Stimulated activated CD4-positive, alpha-beta T cell treated with anti-CD3 and anti-CD28 coated beads, Interleukin-12 subunit alpha, Interleukin-12 subunit beta, amount 100 ng/mL, for 48 hours (primary cell): Measurements from ENCODE around the gene ELF1.
A peak's percentile ranks its signal among the peaks of the same experiment; 100 is the strongest.
"Not testable (repeated sequence)": the region's sequence is repeated elsewhere in the genome, so short reads cannot be mapped to it uniquely, and the experiment has no call there.

Experiments used
- DNase-seq, 3 donors: peaks; one replicate each; pipeline ENCODE4 v3.0.0-alpha.2; 2020; ENCODE audit warnings: low read depth in 2 of 3, low spot score in 1 of 3

ELF1 gene

GRCh38 chr13:40983259-40983658 lies 35.9 kb downstream of the ELF1 start:
- no peak for DNase-seq

- peak in 2 of 3 donors; percentile 23 to 25 for DNase-seq
Measured at GRCh38 chr13:40982772-40983171, 36.3 kb downstream of the ELF1 start.

DNA sequence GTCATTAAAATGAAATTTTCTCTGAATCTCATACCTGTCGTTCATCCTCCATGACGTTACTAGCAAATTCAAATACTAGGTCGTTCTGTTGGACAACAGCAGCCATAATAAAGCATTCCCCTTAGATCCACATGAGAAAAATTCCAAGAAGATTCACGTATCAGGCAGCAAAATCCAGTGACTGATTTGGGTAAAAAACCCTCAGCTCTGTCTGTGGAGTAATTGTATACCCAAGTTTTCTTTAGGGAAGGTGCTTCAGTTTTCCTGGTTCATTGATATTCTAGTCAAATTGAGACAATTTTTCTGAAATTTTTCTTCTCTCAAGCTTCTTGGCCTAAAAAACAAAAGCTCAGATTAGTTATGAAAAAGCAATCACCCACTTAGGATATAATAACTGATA lies 37.2 kb downstream of the ELF1 start:
- no peak for DNase-seq

DNA sequence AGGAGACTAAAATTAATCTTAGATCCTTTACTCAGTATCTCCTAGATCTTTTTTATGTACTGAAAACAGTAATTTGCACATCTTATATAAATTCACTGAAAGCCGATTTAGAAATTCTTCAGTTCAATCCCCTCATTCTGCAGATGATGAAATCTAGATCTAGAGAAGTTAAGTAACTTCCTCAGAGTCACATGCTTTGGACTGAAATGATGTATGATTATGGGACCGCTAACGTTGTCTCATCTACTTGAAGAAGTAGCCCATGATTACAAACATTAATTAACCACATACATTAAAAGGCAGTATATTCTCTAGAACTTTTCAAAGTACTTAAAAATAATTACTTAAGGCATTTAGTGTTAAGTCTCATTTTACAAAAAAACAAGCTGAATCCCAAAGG lies 37.8 kb downstream of the ELF1 start:
- no peak for DNase-seq

DNA sequence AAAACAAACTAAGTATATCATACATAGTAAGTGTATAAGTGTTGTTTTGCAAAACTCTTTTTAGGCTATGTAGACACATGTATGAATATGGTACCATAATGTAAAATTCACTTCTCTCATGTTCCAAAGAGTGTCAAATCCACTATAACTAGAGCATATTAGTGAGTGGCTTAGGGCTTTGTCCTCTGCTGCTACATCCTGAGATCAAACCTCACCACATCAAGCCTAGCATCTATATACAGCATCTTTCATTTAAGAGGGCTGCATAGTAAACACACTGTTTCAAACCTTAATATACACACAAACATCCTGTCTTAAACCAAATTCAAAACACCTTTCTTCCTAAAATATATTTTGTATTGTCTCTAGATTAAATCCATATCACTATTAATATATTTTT lies 38.7 kb downstream of the ELF1 start:
- DNase-seq: no peak

- DNase-seq: no peak
Measured at GRCh38 chr13:40979232-40979631, 39.9 kb downstream of the ELF1 start.

DNA sequence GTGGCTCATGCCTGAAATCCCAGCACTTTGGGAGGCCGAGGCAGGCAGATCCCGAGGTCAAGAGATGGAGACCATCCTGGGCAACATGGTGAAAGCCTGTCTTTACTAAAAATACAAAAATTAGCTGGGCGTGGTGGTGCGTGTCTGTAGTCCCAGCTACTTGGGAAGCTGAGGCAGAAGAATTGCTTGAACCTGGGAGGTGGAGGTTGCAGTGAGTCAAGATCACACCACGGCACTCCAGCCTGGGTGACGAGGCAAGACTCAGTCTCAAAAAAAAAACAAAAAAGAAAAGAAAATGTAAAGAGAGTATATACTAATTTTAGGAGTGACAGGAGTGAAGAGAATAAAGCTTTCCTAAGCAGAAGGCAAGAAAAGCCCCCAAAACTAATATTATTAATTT lies 41.0 kb downstream of the ELF1 start:
- DNase-seq: not testable (repeated sequence)

- DNase-seq: no peak
Measured at GRCh38 chr13:40975441-40975840, 43.7 kb downstream of the ELF1 start.

DNA sequence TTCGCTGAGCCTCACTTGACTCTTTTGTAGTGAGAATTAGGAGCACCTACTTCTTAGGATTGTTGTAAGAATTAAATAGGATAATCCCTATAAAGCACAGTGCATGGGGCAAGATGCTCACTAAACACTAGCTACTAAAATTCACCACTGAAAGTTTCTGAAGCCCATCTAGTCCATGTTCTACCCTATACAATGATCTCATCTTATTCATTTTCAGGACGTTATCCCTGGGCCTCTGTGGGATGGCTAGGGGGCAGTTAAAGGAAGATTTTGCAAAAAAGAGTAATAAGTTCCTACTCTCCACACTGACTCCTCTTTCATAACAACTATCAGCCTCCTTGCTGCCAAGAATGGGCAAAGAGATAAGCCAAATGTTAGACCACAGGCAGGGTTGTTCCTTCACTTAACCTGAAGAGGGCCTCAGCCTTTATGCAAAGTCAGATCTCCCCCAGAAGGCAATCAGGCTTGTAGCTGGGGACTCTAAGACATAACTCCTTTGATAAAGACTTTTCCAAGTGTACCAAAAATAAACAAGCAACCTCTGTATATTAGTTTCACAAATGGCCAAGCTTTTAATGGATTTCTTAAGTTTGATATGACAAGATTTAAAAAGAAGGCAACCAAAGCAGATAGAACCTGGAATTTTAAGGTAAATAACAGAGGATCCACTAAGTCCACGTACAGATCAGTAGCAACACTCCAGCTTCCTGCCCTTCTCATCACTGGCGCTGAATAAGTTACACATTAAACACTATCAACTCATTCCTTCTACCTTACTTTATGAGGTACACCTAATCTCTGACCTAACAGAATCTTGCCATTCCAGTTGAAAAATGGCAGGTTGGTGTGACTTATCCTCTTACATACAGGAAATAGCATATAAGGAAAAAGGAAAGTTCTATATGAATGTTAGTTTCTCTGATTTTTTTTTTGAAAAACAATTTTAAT lies 44.4 kb downstream of the ELF1 start:
- DNase-seq: no peak

DNA sequence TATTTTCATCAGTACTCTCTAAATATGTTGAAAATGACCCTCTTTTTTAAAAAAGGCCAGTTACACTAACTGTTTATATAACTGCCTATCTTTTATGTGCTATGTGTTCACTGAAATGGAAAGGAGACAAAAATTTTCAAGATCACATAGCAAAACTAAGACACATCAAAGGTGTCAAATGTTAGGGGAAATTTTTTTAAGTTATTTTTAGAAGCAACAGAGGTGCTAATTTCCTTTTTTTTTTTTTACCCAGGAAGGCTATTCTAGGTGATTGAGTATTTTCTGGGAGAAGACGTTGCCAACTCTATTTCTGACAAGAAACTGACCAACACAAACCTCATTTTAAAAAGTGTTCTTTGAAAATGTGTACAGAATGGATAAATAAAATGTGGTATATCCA lies 45.7 kb downstream of the ELF1 start:
- DNase-seq: no peak

DNA sequence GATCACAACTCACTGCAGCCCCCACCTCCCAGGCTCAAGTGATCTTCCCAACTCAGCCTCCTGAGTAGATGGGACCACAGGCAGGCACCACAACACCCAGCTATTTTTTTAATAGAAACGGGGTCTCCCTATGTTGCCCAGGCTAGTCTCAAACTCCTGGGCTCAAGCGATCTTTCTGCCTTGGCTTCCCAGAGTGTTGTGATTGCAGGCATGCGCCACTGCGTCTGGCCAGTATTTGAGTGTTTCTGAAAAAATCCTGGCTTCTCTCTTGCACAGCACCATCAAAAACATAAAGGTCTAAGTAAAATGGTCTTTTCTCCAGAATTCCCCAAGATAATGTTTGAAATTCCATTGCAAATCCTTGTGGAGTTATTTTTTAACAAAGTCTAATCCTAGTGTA lies 47.8 kb downstream of the ELF1 start:
- DNase-seq: no peak

- DNase-seq: no peak
Measured at GRCh38 chr13:40970803-40971202, 48.3 kb downstream of the ELF1 start.

DNA sequence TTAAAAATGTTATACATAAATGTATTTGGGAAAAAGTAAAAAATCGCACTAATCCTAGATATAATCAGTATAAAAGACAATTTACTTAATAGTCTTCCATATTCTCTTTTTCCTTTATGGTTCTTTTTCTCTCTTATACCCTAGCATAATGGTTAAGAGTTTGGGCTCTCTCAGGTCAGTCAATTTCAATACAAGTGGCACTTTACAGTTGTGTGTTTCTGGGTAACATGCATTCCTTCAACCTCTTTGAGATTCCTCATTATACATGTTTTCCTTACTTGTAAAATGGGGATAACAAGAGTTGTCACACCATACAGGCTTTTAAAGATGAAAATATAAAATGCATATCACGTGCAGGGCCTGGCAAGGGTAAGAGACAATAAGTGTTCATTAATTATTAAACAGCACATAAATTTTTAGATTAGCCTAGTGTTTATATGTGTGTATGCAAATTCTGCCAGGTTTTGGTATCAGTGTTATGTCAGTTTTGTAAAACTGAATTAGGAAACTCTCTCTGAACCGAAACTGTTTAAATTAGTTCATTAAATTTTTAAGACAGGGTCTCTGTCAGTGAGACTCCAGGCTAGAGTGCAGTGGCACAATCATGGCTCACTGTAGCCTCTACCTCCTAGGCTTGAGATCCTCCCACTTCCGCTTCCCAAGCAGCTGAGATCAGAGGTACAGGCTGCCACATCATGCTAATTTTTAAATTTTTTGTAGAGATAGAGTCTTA lies 49.8 kb downstream of the ELF1 start:
- DNase-seq: no peak

GRCh38 chr13:40968416-40969000 lies 50.6 kb downstream of the ELF1 start:
- DNase-seq: no peak

DNA sequence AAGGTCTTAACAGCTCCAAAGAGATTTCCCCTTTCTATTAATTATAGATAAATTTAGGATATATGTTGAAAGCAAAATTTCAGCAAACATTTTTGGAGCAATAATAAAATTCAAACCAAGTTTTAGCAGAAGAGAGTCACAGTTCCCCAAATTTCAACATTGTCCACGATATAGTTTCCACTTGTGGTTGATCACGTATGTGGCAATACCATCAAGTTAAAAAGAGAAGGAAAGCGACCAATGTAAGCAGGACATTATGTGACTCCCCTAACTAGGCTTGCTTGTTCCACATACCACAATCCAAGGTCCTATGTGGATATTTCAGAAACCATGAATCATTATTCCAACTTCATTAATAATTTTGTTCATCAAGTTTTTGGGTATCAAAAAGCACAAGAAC lies 52.8 kb downstream of the ELF1 start:
- no peak for DNase-seq

DNA sequence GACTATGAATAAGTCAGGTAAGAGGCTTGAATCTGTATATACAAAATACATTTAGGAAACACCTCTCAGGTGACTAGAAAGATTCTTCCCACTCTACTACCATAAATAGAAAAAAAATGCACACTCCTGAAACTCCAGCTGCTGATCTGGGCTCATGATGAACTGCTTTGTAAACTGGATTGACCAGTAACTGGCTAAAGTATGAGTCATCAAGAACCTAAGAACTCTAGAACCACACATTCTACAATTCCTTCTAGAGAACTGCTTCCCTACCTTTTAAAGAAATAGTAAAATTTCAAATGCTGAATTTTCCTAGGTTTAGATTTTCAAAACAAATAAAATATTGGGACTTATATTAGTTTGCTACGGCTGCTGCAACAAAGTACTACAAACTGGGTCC lies 55.2 kb downstream of the ELF1 start:
- DNase-seq: no peak

DNA sequence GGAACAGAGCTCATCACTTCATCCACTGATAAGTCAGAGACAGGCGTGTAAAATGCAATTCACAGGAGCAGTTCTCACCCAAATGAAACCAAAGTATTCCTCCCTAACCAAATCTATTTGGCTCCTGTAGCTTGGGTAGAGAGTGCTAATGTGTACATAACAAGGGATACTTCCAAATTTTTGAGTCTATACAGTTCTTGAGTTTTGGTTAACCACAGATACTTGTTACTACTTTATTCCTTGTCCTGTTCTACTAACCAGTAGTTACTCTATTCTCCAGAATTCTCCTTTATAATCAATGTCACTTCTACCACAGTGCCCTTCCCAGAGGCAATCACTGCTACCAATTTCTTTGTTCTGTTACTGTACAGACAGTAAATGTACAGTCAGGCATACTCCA lies 57.3 kb downstream of the ELF1 start:
- no peak for DNase-seq

- no peak for DNase-seq
Measured at GRCh38 chr13:40961214-40961613, 57.9 kb downstream of the ELF1 start.

DNA sequence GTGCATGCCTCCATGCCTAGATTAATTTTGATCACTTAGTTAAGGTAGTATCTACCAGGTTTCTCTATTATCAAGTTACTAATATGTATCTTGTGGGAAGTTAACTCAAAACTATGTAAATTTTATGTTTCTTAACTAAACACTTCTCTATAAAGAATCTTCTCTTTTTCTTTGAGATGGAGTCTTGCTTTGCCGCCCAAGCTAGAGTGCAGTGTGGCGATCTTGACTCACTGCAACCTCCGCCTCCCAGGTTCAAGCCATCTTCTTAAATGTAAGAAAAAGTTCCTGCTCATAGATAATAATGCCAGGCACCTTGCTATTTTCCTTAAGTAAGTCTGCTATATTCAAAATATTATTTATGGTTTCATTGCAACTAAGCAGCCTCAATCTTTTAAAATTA lies 58.4 kb downstream of the ELF1 start:
- no peak for DNase-seq

- no peak for DNase-seq
Measured at GRCh38 chr13:40958655-40959054, 60.5 kb downstream of the ELF1 start.

- DNase-seq: no peak
Measured at GRCh38 chr13:40946485-40946884, 72.6 kb downstream of the ELF1 start.

- DNase-seq: no peak
Measured at GRCh38 chr13:40943073-40943472, 76.0 kb downstream of the ELF1 start.
